ENCODE data around the gene SORCS2.

GRCh38 chr4:7442574-7443162 is 250.3 kb downstream of the SORCS2 start:
- no peak for TF ChIP-seq CTCF (IDR thresholded peaks at IDR 0.05)
- TF ChIP-seq EZH2 (IDR thresholded peaks at IDR 0.05), result no peak
- no peak for TF ChIP-seq EZH2phosphoT487 (IDR thresholded peaks at IDR 0.05)

Data from neural progenitor cell (in vitro differentiated cells).